H1 (cell line): ENCODE results near the gene SMIM38. TPM values are rescaled to one million over a fixed set of nuclear protein-coding genes. Genes with fewer than 3 reads are reported as not detected.

Source experiments
- SP4 ChIP-seq: IDR thresholded peaks from 2 replicates; pipeline ENCODE4 v1.6.1; 2012; ENCODE audit warnings: low read length, inconsistent platforms
- TAF7 ChIP-seq: optimal IDR thresholded peaks from 2 replicates; pipeline ENCODE3; 2011; ENCODE audit warnings: low read depth, mild to moderate bottlenecking, inconsistent platforms, low read length, moderate library complexity, borderline replicate concordance
- polyA plus RNA-seq, 7 experiments: library from polyadenylated mRNA; depleted of rRNA in 3 of 7; stranded (reverse) in 5 of 7; unstranded in 2 of 7; fragments of >200 nt in 5 of 7; fragments of 200-250 nt in 2 of 7; gene quantifications; 1 replicate in 5 of 7; 2 replicates in 1 of 7; 4 replicates in 1 of 7; pipeline versions ENCODE4 v1.2.1 to v1.2.3, GENCODE V29; 2011 to 2013; ENCODE audit warnings: missing spikeins in 2 of 7, mixed read lengths in 2 of 7
- total RNA-seq: library from RNA; stranded (reverse); fragmentation: NEBNext Ultra II Directional; extraction: Animal tissue kit (Norgen Biotek cat#: 25700); gene quantifications from 2 replicates; pipeline ENCODE4 v1.2.1, GENCODE V29; 2021
- TF ChIP-seq, protein P1 (sequence below): IDR thresholded peaks from 2 replicates; pipeline ENCODE4 v1.6.1; 2011; ENCODE audit warnings: low read length, improper control_type of control experiment

The SMIM38 gene
- total and polyA plus RNA-seq, 2 of the 8 experiments (the other 6 are each of a cell fraction or from before 2014, with no cell fraction given): 0.17 to 0.20 TPM

GRCh38 chr11:69109101-69109500 lies 46.6 kb upstream of the SMIM38 start (continued):
- TF ChIP-seq, protein P1, sequence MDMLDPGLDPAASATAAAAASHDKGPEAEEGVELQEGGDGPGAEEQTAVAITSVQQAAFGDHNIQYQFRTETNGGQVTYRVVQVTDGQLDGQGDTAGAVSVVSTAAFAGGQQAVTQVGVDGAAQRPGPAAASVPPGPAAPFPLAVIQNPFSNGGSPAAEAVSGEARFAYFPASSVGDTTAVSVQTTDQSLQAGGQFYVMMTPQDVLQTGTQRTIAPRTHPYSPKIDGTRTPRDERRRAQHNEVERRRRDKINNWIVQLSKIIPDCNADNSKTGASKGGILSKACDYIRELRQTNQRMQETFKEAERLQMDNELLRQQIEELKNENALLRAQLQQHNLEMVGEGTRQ: no peak
- TF ChIP-seq SP4 (no peak), TAF7 (no peak)
